ENCODE results near the gene FDXR. TPM values are rescaled to one million over a fixed set of nuclear protein-coding genes. Genes with fewer than 3 reads are reported as not detected.

The FDXR gene
- total RNA-seq, 1 experiment from 2014 or later, result 15.6 TPM

GRCh38 chr17:74904687-74905409, 32.1 kb upstream of the FDXR start:
- H3K36me3 ChIP-seq, result no peaks in the 10 kb centered on the region
- H3K27me3 ChIP-seq, result peaks cover 4% of the 10 kb centered on the region; the same call in 1 of the 2 replicates
- H3K4me3 ChIP-seq, result no peak overlapping the region
- H3K9me3 ChIP-seq, result peaks cover 4% of the 10 kb centered on the region; the same call in 1 of the 2 replicates
- no peak for DNase-seq

- no peak for DNase-seq
- Histone ChIP-seq H3K36me3 (no peaks in the 10 kb centered on the region), H3K9me3 (peaks cover 4% of the 10 kb centered on the region; the same call in 1 of the 2 replicates), H3K4me3 (no peak overlapping the region), H3K27me3 (peaks cover 4% of the 10 kb centered on the region; the same call in 1 of the 2 replicates)
Observed at GRCh38 chr17:74903671-74904070, 30.9 kb upstream of the FDXR start.

GRCh38 chr17:74903034-74903433, 30.2 kb upstream of the FDXR start:
- H3K9me3 ChIP-seq, result peaks cover 4% of the 10 kb centered on the region; the same call in 1 of the 2 replicates
- no peak for DNase-seq
- H3K27me3 ChIP-seq, result peaks cover 4% of the 10 kb centered on the region; the same call in 1 of the 2 replicates
- H3K36me3 ChIP-seq, result no peaks in the 10 kb centered on the region
- H3K4me3 ChIP-seq, result no peak overlapping the region

GRCh38 chr17:74901353-74902135, 28.8 kb upstream of the FDXR start:
- Histone ChIP-seq H3K27me3 (peaks cover 4% of the 10 kb centered on the region), H3K4me3 (no peak overlapping the region), H3K9me3 (peaks cover 3% of the 10 kb centered on the region; the same call in 1 of the 2 replicates), H3K36me3 (no peaks in the 10 kb centered on the region)
- no peak for DNase-seq

- Histone ChIP-seq H3K27me3 (peaks cover 9% of the 10 kb centered on the region), H3K4me3 (no peak overlapping the region), H3K36me3 (no peaks in the 10 kb centered on the region), H3K9me3 (no peaks in the 10 kb centered on the region)
- no peak for DNase-seq
Observed at GRCh38 chr17:74900208-74900607, 27.4 kb upstream of the FDXR start.

- H3K27me3 ChIP-seq, result peaks cover 22% of the 10 kb centered on the region
- H3K4me3 ChIP-seq, result no peak overlapping the region
- H3K36me3 ChIP-seq, result no peaks in the 10 kb centered on the region
- no peaks in the 10 kb centered on the region for H3K9me3 ChIP-seq
- no peak for DNase-seq
Observed at GRCh38 chr17:74898376-74898946, 25.7 kb upstream of the FDXR start.

- H3K9me3 ChIP-seq, result no peaks in the 10 kb centered on the region
- H3K4me3 ChIP-seq, result no peak overlapping the region
- DNase-seq, result no peak
- peaks cover 25% of the 10 kb centered on the region for H3K27me3 ChIP-seq
- H3K36me3 ChIP-seq, result no peaks in the 10 kb centered on the region
Observed at GRCh38 chr17:74893936-74894671, 21.3 kb upstream of the FDXR start.

- Histone ChIP-seq H3K36me3 (no peaks in the 10 kb centered on the region), H3K27me3 (peaks cover 25% of the 10 kb centered on the region), H3K9me3 (no peaks in the 10 kb centered on the region), H3K4me3 (no peak within 1 kb of the TSS)
- DNase-seq, result no peak
Observed at GRCh38 chr17:74892974-74893911, 20.4 kb upstream of the FDXR start, which contains the start of gene FADS6. TSS of gene FADS6 (minus strand) at chr17:74893633. CDS start at chr17:74893595, 38 bp downstream.

GRCh38 chr17:74892013-74892841, 19.4 kb upstream of the FDXR start:
- H3K27me3 ChIP-seq, result peaks cover 25% of the 10 kb centered on the region
- peak; percentile 31 for DNase-seq

GRCh38 chr17:74890554-74890953, 17.8 kb upstream of the FDXR start:
- H3K4me3 ChIP-seq, result no peak overlapping the region
- no peaks in the 10 kb centered on the region for H3K9me3 ChIP-seq
- DNase-seq, result no peak
- H3K27me3 ChIP-seq, result peaks cover 17% of the 10 kb centered on the region
- H3K36me3 ChIP-seq, result no peaks in the 10 kb centered on the region

More at GRCh38 chr17:74892013-74892841, 19.4 kb upstream of the FDXR start:
- Histone ChIP-seq H3K9me3 (no peaks in the 10 kb centered on the region), H3K4me3 (no peak overlapping the region), H3K36me3 (no peaks in the 10 kb centered on the region)

GRCh38 chr17:74888469-74888868, 15.7 kb upstream of the FDXR start:
- peaks cover 3% of the 10 kb centered on the region; the same call in 1 of the 2 replicates for H3K27me3 ChIP-seq
- H3K36me3 ChIP-seq, result no peaks in the 10 kb centered on the region
- no peak overlapping the region for H3K4me3 ChIP-seq
- H3K9me3 ChIP-seq, result no peaks in the 10 kb centered on the region
- no peak for DNase-seq

GRCh38 chr17:74883241-74883745, 10.5 kb upstream of the FDXR start:
- H3K9me3 ChIP-seq, result no peaks in the 10 kb centered on the region
- H3K27me3 ChIP-seq, result no peaks in the 10 kb centered on the region
- DNase-seq, result no peak
- H3K4me3 ChIP-seq, result no peak overlapping the region
- H3K36me3 ChIP-seq, result no peaks in the 10 kb centered on the region

- H3K36me3 ChIP-seq, result no peaks in the 10 kb centered on the region
- no peak overlapping the region for H3K4me3 ChIP-seq
- DNase-seq, result no peak
- no peaks in the 10 kb centered on the region for H3K9me3 ChIP-seq
- H3K27me3 ChIP-seq, result no peaks in the 10 kb centered on the region
Observed at GRCh38 chr17:74882517-74883240, 9.9 kb upstream of the FDXR start.

- Histone ChIP-seq H3K9me3 (no peaks in the 10 kb centered on the region), H3K36me3 (no peaks in the 10 kb centered on the region), H3K27me3 (no peaks in the 10 kb centered on the region), H3K4me3 (no peak overlapping the region)
- DNase-seq, result no peak
Observed at GRCh38 chr17:74881073-74881472, 8.3 kb upstream of the FDXR start.
